ENCODE data around the gene BLCAP.

DNA sequence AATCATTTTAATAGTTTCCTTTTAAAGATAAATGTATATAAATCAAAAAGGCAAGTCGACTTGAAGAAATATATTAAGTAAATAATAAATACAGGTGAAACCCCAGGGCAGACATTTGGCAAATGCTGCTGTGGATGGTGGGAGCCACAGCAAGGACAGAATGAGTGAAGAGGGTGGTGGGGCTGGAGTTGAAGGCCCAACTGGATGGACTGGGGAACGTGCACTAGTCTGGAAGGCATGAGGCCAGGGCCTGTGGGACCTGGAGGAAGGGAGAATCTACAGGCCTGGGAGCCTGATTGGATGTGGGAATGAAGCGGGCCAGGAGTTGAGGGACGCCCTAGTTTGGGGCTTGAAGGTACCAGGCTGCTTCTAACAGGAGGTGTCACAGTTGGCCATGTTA lies 30.6 kb upstream of the BLCAP start:
- TF ChIP-seq, protein P1, sequence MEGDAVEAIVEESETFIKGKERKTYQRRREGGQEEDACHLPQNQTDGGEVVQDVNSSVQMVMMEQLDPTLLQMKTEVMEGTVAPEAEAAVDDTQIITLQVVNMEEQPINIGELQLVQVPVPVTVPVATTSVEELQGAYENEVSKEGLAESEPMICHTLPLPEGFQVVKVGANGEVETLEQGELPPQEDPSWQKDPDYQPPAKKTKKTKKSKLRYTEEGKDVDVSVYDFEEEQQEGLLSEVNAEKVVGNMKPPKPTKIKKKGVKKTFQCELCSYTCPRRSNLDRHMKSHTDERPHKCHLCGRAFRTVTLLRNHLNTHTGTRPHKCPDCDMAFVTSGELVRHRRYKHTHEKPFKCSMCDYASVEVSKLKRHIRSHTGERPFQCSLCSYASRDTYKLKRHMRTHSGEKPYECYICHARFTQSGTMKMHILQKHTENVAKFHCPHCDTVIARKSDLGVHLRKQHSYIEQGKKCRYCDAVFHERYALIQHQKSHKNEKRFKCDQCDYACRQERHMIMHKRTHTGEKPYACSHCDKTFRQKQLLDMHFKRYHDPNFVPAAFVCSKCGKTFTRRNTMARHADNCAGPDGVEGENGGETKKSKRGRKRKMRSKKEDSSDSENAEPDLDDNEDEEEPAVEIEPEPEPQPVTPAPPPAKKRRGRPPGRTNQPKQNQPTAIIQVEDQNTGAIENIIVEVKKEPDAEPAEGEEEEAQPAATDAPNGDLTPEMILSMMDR (conservative IDR thresholded peaks at IDR 0.05; ENCODE audit: low read depth in 2 of 2), result no peak
- no peak for TF ChIP-seq JUNB (IDR thresholded peaks at IDR 0.05; ENCODE audit: unreplicated experiment)
- TF ChIP-seq, protein P2, sequence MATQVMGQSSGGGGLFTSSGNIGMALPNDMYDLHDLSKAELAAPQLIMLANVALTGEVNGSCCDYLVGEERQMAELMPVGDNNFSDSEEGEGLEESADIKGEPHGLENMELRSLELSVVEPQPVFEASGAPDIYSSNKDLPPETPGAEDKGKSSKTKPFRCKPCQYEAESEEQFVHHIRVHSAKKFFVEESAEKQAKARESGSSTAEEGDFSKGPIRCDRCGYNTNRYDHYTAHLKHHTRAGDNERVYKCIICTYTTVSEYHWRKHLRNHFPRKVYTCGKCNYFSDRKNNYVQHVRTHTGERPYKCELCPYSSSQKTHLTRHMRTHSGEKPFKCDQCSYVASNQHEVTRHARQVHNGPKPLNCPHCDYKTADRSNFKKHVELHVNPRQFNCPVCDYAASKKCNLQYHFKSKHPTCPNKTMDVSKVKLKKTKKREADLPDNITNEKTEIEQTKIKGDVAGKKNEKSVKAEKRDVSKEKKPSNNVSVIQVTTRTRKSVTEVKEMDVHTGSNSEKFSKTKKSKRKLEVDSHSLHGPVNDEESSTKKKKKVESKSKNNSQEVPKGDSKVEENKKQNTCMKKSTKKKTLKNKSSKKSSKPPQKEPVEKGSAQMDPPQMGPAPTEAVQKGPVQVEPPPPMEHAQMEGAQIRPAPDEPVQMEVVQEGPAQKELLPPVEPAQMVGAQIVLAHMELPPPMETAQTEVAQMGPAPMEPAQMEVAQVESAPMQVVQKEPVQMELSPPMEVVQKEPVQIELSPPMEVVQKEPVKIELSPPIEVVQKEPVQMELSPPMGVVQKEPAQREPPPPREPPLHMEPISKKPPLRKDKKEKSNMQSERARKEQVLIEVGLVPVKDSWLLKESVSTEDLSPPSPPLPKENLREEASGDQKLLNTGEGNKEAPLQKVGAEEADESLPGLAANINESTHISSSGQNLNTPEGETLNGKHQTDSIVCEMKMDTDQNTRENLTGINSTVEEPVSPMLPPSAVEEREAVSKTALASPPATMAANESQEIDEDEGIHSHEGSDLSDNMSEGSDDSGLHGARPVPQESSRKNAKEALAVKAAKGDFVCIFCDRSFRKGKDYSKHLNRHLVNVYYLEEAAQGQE (IDR thresholded peaks at IDR 0.05; ENCODE audit: unreplicated experiment), result no peak
- no peak for TF ChIP-seq POLR2AphosphoS5 (IDR thresholded peaks at IDR 0.05; ENCODE audit: low read depth)

Measured in GM23338 (cell line).